HG03354 (cell line): ENCODE results near the gene NCBP2.

ENCODE experiments used
- ATAC-seq: cut with Tn5 transposase; IDR thresholded peaks from one replicate; pipeline ENCODE4 v1.9.1; 2021; ENCODE audit warnings: mild to moderate bottlenecking; ENCODE audit not compliant: unreplicated experiment, poor library complexity, severe bottlenecking

NCBP2 gene

GRCh38 chr3:196942226-196942914, at the start of gene NCBP2:
Gene NCBP2 (minus strand): TSS chr3:196942528. CDS start chr3:196942503, 25 bp downstream.
- ATAC-seq = peak; percentile 94

- ATAC-seq = no peak
Observed at GRCh38 chr3:196991581-196992460, 49.5 kb upstream of the NCBP2 start.

- no peak for ATAC-seq
Observed at GRCh38 chr3:196990601-196991007, 48.3 kb upstream of the NCBP2 start.

- no peak for ATAC-seq
Observed at GRCh38 chr3:196989721-196990262, 47.5 kb upstream of the NCBP2 start.

- no peak for ATAC-seq
Observed at GRCh38 chr3:196988241-196989029, 46.1 kb upstream of the NCBP2 start.

GRCh38 chr3:196987022-196987421, 44.7 kb upstream of the NCBP2 start:
- no peak for ATAC-seq

GRCh38 chr3:196985954-196986885, 43.9 kb upstream of the NCBP2 start:
- ATAC-seq = no peak

- ATAC-seq = no peak
Observed at GRCh38 chr3:196985298-196985697, 43.0 kb upstream of the NCBP2 start.

- ATAC-seq = no peak
Observed at GRCh38 chr3:196983186-196983585, 40.9 kb upstream of the NCBP2 start.

- ATAC-seq = no peak
Observed at GRCh38 chr3:196981657-196982056, 39.3 kb upstream of the NCBP2 start.

- ATAC-seq = no peak
Observed at GRCh38 chr3:196979545-196979944, 37.2 kb upstream of the NCBP2 start.

GRCh38 chr3:196976941-196977340, 34.6 kb upstream of the NCBP2 start:
- no peak for ATAC-seq

- no peak for ATAC-seq
Observed at GRCh38 chr3:196975349-196975748, 33.0 kb upstream of the NCBP2 start.

GRCh38 chr3:196974661-196975060, 32.3 kb upstream of the NCBP2 start:
- no peak for ATAC-seq

- no peak for ATAC-seq
Observed at GRCh38 chr3:196971094-196971698, 28.9 kb upstream of the NCBP2 start.

GRCh38 chr3:196970547-196971093, 28.3 kb upstream of the NCBP2 start:
- ATAC-seq = no peak

GRCh38 chr3:196969660-196970546, 27.6 kb upstream of the NCBP2 start:
- peak; percentile 71 for ATAC-seq
